GM18858 (cell line): ENCODE measurements around the gene DENND5B.

ENCODE experiments used
- ATAC-seq: cut with Tn5 transposase; IDR thresholded peaks from one replicate; pipeline ENCODE4 v1.9.1; 2021; ENCODE audit not compliant: unreplicated experiment

The DENND5B gene

DNA sequence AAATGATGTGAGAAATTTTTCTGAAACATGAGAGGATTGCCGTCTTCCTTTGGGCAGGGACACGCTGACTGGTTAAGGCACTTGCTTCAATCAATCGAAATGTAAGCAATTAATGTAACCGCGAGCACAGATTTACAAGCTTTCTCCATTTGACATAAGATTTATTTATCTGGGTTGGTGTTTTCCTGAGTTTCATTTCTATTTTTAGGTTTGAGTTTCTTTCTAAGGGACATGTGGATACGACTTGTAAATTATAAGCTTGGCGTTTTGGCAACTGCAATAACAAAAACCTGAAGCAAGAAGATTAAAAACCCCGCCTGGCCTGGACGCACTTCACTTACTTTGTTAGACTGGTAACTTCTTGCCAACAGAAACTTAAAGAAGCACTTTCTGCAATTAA is 244.7 kb downstream of the DENND5B start:
- no peak for ATAC-seq

DNA sequence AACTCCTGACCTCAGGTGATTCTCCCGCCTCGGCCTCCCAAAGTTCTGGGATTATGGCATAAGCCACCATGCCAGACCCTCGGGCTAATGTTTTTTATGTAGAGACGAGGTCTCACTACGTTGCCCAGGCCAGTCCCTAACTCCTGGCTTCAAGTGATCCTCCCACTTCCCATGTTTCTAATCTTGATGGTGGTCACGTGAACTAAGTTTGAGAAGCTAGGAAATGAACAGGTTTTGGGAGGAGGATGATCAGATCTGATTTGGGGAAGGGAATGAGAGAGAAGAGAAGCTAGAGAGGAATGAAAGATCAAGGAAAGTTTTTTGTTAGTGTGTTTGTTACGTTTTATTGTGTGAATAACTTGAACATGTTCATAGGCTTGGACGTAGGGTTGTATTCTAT is 247.8 kb downstream of the DENND5B start:
- no peak for ATAC-seq

DNA sequence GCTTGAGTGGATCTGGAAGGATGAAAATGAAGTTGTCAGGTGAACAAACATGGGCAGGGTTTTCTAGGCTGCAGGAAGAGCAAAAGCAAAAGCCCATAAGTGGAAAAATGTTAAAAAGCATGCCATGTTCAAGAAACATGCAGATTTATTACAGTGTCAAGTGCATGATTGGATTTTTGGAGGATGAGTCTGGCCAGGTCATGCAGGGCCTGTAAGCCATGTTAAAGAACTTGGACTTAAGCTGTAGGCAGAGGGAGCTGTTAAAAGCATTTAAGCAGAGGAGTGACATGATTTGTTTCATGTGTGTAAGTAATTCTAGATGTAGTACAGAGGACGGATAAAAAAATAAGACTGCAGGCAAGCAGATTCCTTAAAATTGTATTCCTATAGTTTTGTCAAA is 248.7 kb downstream of the DENND5B start:
- no peak for ATAC-seq

DNA sequence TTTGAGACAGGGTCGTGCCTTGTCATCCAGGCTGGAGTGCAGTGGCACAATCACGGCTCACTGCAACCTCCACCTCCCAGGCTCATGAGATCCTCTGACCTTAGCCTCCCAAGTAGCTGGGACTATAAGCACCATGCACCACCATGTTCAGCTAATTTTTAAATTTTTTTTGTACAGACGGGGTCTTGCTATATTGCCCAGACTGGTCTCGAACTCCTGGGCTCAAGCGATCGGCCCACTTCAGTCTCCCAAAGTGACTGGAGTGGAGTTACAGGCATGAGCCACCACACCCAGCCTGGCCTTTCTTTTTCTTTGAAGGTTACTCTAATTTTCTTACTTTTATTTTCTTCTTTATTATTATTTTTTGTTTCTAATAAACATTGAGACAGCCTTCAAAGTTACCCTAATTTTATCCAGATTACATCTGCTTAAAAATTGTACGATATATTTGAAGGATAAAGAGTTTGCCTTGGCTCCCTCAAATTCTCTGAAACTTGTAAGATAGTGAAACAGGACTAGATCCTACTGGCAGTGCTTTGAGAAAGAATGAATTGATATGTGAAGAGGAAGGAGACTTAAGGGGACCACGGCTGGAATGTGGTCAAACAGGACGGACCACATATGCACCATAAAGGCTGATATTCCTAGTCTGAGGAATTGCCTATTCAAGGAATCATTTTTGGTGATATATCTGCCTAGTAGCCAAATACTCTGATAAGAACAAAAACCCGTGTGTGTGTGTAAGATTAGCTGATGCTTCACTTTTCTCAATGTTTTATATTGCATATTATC is 250.9 kb downstream of the DENND5B start:
- ATAC-seq = no peak

DNA sequence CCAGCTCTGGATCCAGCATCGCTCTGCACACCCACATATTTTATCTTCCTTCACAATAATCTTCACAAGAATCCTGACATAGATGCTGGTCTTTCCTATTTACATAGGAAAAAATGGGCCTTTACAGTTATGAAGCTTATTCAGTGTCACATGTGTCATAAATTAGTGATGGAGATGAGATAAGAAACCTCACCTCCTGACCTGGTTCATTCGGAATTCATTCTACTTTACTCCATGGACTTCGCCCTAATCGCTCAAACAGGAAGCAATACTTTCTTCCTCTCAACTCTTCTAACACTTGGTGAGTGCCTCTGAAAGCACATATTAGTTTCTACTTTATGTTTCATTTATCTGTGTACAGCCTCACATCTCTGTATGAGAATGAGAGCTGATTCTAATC is 253.0 kb downstream of the DENND5B start:
- no peak for ATAC-seq
